ENCODE data around the gene CUEDC2.

GRCh38 chr10:102393411-102394078 is 38.8 kb downstream of the CUEDC2 start:
- TF ChIP-seq, protein P1, sequence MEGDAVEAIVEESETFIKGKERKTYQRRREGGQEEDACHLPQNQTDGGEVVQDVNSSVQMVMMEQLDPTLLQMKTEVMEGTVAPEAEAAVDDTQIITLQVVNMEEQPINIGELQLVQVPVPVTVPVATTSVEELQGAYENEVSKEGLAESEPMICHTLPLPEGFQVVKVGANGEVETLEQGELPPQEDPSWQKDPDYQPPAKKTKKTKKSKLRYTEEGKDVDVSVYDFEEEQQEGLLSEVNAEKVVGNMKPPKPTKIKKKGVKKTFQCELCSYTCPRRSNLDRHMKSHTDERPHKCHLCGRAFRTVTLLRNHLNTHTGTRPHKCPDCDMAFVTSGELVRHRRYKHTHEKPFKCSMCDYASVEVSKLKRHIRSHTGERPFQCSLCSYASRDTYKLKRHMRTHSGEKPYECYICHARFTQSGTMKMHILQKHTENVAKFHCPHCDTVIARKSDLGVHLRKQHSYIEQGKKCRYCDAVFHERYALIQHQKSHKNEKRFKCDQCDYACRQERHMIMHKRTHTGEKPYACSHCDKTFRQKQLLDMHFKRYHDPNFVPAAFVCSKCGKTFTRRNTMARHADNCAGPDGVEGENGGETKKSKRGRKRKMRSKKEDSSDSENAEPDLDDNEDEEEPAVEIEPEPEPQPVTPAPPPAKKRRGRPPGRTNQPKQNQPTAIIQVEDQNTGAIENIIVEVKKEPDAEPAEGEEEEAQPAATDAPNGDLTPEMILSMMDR (conservative IDR thresholded peaks at IDR 0.05 in 1 of 2, IDR thresholded peaks at IDR 0.05 in 1 of 2; ENCODE audit: low read depth in 1 of 2, low read length in 2 of 2) = peak in 1 of 2 donors; percentile 77
- no peak for TF ChIP-seq EZH2 (IDR thresholded peaks at IDR 0.05; ENCODE audit: low read length, missing control alignments)

All from fibroblast of lung (primary cell).